H1 (cell line): Measurements from ENCODE around the gene RNU5D-1. TPM values are rescaled to one million over a fixed set of nuclear protein-coding genes. Genes with fewer than 3 reads are reported as not detected.

Experiments used
- CTCF ChIA-PET: fragments of 300-600 bp; sonication (Branson Sonifier 250); formaldehyde crosslinking; loops from one replicate; lab custom pipeline; 2021; ENCODE audit not compliant: partially characterized antibody; lab: Charles Lee
- POLR2A ChIA-PET: fragments of 300-600 bp; sonication (Branson Sonifier 250); formaldehyde crosslinking; loops from one replicate; lab custom pipeline; 2021; ENCODE audit warnings: inconsistent platforms; ENCODE audit not compliant: partially characterized antibody; lab: Charles Lee
- DNase-seq, 2 experiments: peaks; one replicate each; pipeline versions ENCODE4 v3.0.0 to v3.0.0-alpha.2; 2010 to 2022; ENCODE audit warnings: low spot score in 2 of 2, low read depth in 1 of 2, mixed read lengths in 1 of 2
- FAIRE-seq: peaks from 2 replicates; lab custom pipeline; 2011; peaks lifted over from hg19 to GRCh38; lab: Jason Lieb, UNC
- H2AFZ ChIP-seq: 2 replicates; pipeline ENCODE4 v1.8.1; 2012; ENCODE audit warnings: low read length, inconsistent platforms
- H2AK5ac ChIP-seq: 2 replicates; pipeline ENCODE4 v1.6.1; 2013; ENCODE audit warnings: low read depth, low read length
- H2BK120ac ChIP-seq: replicated peaks from 2 replicates; pipeline ENCODE3; 2013; ENCODE audit warnings: low read depth, low read length, inconsistent platforms
- H2BK12ac ChIP-seq: 2 replicates; pipeline ENCODE4 v1.6.1; 2013; ENCODE audit warnings: low read depth, low read length
- H2BK15ac ChIP-seq: 2 replicates; pipeline ENCODE4 v1.6.1; 2013; ENCODE audit warnings: low read length
- H2BK20ac ChIP-seq: 2 replicates; pipeline ENCODE4 v1.6.1; 2013; ENCODE audit warnings: low read length
- H2BK5ac ChIP-seq: 2 replicates; pipeline ENCODE4 v1.6.1; 2013; ENCODE audit warnings: low read depth, low read length
- H3K14ac ChIP-seq: 2 replicates; pipeline ENCODE4 v1.6.1; 2013; ENCODE audit warnings: inconsistent platforms; ENCODE audit not compliant: insufficient read length
- H3K18ac ChIP-seq: 2 replicates; pipeline ENCODE4 v1.6.1; 2013; ENCODE audit warnings: low read length; ENCODE audit errors: extremely low read depth
- H3K23ac ChIP-seq: 2 replicates; pipeline ENCODE4 v1.6.1; 2013; ENCODE audit warnings: inconsistent platforms; ENCODE audit not compliant: insufficient read length
- H3K23me2 ChIP-seq: 2 replicates; pipeline ENCODE4 v1.6.1; 2013; ENCODE audit warnings: low read depth, low read length
- H3K27ac ChIP-seq: 2 replicates; pipeline ENCODE4 v1.6.1; 2011; ENCODE audit warnings: low read depth, low read length, inconsistent platforms
- H3K27me3 ChIP-seq, 4 experiments: replicated peaks in 1 of 4; 1 replicate in 1 of 4; 2 replicates in 3 of 4; pipeline versions ENCODE4 v1.6.1 to v1.8.1; 2011 to 2013; ENCODE audit warnings: low read length in 3 of 4, mild to moderate bottlenecking in 3 of 4, inconsistent platforms in 2 of 4, mixed read lengths in 2 of 4, moderate library complexity in 1 of 4; ENCODE audit not compliant: control insufficient read depth in 3 of 4, insufficient read depth in 3 of 4; ENCODE audit errors: extremely low read depth in 1 of 4
- H3K36me3 ChIP-seq, 4 experiments: 2 replicates each; pipeline versions ENCODE4 v1.6.1 to v1.8.1; 2011 to 2013; ENCODE audit warnings: mild to moderate bottlenecking in 4 of 4, low read length in 3 of 4, moderate library complexity in 2 of 4, control low read depth in 1 of 4, inconsistent platforms in 1 of 4; ENCODE audit not compliant: insufficient read depth in 4 of 4, control insufficient read depth in 2 of 4
- H3K4ac ChIP-seq: replicated peaks from 2 replicates; pipeline ENCODE3; 2013; ENCODE audit warnings: low read length, low read depth, mixed read lengths, inconsistent platforms; ENCODE audit not compliant: insufficient read length
- H3K4me1 ChIP-seq, 4 experiments: replicated peaks in 1 of 4; 1 replicate in 1 of 4; 2 replicates in 3 of 4; pipeline versions ENCODE4 v1.6.1 to v1.8.1; 2011 to 2013; ENCODE audit warnings: low read length in 3 of 4, inconsistent platforms in 2 of 4, mixed read lengths in 1 of 4; ENCODE audit not compliant: insufficient read depth in 4 of 4, control insufficient read depth in 3 of 4
- H3K4me2 ChIP-seq, 2 experiments: 2 replicates each; pipeline versions ENCODE4 v1.6.1 to v1.8.1; 2011 to 2013; ENCODE audit warnings: low read depth in 2 of 2, low read length in 2 of 2, control low read depth in 1 of 2, inconsistent platforms in 1 of 2, mild to moderate bottlenecking in 1 of 2; ENCODE audit not compliant: insufficient read depth in 1 of 2
- H3K4me3 ChIP-seq, 4 experiments: fragments of 200-600, 300-600 bp in 1 of 4; sonication (generic), shearing (Covaris generic), sonication (Bioruptor Twin) in 1 of 4; 2 replicates each; pipeline versions ENCODE4 v1.5.1 to v1.8.1; 2011 to 2016; ENCODE audit warnings: low read length in 4 of 4, low read depth in 3 of 4, control low read depth in 2 of 4, inconsistent platforms in 2 of 4, mild to moderate bottlenecking in 2 of 4, mixed read lengths in 1 of 4, moderate library complexity in 1 of 4; ENCODE audit not compliant: insufficient read depth in 2 of 4; ENCODE audit errors: extremely low read depth in 1 of 4
- H3K56ac ChIP-seq: replicated peaks from 2 replicates; pipeline ENCODE3; 2013; ENCODE audit warnings: low read depth, mild to moderate bottlenecking, mixed read lengths, low read length, inconsistent platforms; ENCODE audit not compliant: insufficient read length
- H3K79me1 ChIP-seq: 2 replicates; pipeline ENCODE4 v1.6.1; 2013; ENCODE audit warnings: low read depth, low read length, control low read depth
- H3K79me2 ChIP-seq, 2 experiments: 2 replicates each; pipeline versions ENCODE4 v1.6.1 to v1.8.1; 2012 to 2013; ENCODE audit warnings: low read length in 2 of 2, mild to moderate bottlenecking in 2 of 2, inconsistent platforms in 1 of 2; ENCODE audit not compliant: insufficient read depth in 2 of 2, control insufficient read depth in 1 of 2
- H3K9ac ChIP-seq, 4 experiments: replicated peaks in 1 of 4; 1 replicate in 1 of 4; 2 replicates in 3 of 4; pipeline versions ENCODE4 v1.6.1 to v1.8.1; 2011 to 2013; ENCODE audit warnings: low read depth in 3 of 4, low read length in 3 of 4, control low read depth in 2 of 4, mild to moderate bottlenecking in 2 of 4, moderate library complexity in 2 of 4, inconsistent platforms in 1 of 4; ENCODE audit errors: extremely low read depth in 1 of 4
- H3K9me3 ChIP-seq, 2 experiments: 2 replicates each; pipeline versions ENCODE4 v1.6.1 to v1.8.1; 2012 to 2013; ENCODE audit warnings: mild to moderate bottlenecking in 2 of 2, moderate library complexity in 2 of 2, control low read depth in 1 of 2, inconsistent platforms in 1 of 2, low read depth in 1 of 2, low read length in 1 of 2, mixed read lengths in 1 of 2; ENCODE audit not compliant: insufficient read depth in 2 of 2
- H4K20me1 ChIP-seq, 2 experiments: replicated peaks in 1 of 2; 2 replicates each; pipeline versions ENCODE3 to v1.8.1; 2011 to 2013; ENCODE audit warnings: inconsistent platforms in 2 of 2, low read length in 2 of 2, mild to moderate bottlenecking in 1 of 2; ENCODE audit not compliant: insufficient read depth in 2 of 2, control insufficient read depth in 1 of 2
- H4K5ac ChIP-seq: 2 replicates; pipeline ENCODE4 v1.6.1; 2013; ENCODE audit warnings: low read length, low read depth, mixed read lengths, inconsistent platforms; ENCODE audit not compliant: insufficient read length
- H4K8ac ChIP-seq: 2 replicates; pipeline ENCODE4 v1.8.0; 2013; ENCODE audit warnings: mild to moderate bottlenecking, moderate library complexity, low read length, inconsistent platforms; ENCODE audit not compliant: insufficient read depth; ENCODE audit errors: extremely low read depth
- H4K91ac ChIP-seq: replicated peaks from 2 replicates; pipeline ENCODE3; 2013; ENCODE audit warnings: low read length, mixed read lengths, inconsistent platforms; ENCODE audit not compliant: insufficient read length
- CTBP2 ChIP-seq: IDR thresholded peaks from 2 replicates; pipeline ENCODE4 v1.7.0; 2011; ENCODE audit warnings: borderline replicate concordance, mild to moderate bottlenecking, moderate library complexity, mixed read lengths, low read length; ENCODE audit not compliant: insufficient read depth, insufficient read length
- CTCF ChIP-seq, 3 experiments: IDR thresholded peaks; 1 replicate in 2 of 3; 2 replicates in 1 of 3; pipeline versions ENCODE4 v1.5.1 to v1.6.1; 2011; ENCODE audit warnings: low read length in 3 of 3, mild to moderate bottlenecking in 3 of 3, inconsistent platforms in 2 of 3, low read depth in 1 of 3, moderate library complexity in 1 of 3; ENCODE audit not compliant: insufficient read depth in 1 of 3; ENCODE audit errors: control extremely low read depth in 1 of 3
- EZH2 ChIP-seq: fragments of 200-600 bp; sonication (generic); IDR thresholded peaks from 2 replicates; pipeline ENCODE4 v1.7.1; 2012; ENCODE audit warnings: low read depth, mild to moderate bottlenecking, moderate library complexity, low read length, inconsistent platforms; ENCODE audit not compliant: severe bottlenecking
- FOSL1 ChIP-seq: IDR thresholded peaks from 2 replicates; pipeline ENCODE4 v1.6.1; 2011; ENCODE audit warnings: mild to moderate bottlenecking, low read depth, low read length, moderate library complexity; ENCODE audit not compliant: insufficient read depth
- GABPA ChIP-seq: IDR thresholded peaks from 2 replicates; pipeline ENCODE4 v1.6.1; 2011; ENCODE audit warnings: mild to moderate bottlenecking, low read length, moderate library complexity, borderline replicate concordance; ENCODE audit not compliant: insufficient read depth
- KDM4A ChIP-seq: IDR thresholded peaks from one replicate; pipeline ENCODE4 v1.7.1; 2012; ENCODE audit warnings: low read depth, mild to moderate bottlenecking, moderate library complexity, low read length, inconsistent platforms; ENCODE audit not compliant: severe bottlenecking
- TBP ChIP-seq: IDR thresholded peaks from 2 replicates; pipeline ENCODE4 v1.6.1; 2011; ENCODE audit warnings: low read depth, low read length, improper control_type of control experiment
- TCF12 ChIP-seq: IDR thresholded peaks from 2 replicates; pipeline ENCODE4 v1.6.1; 2011; ENCODE audit warnings: low read depth, mild to moderate bottlenecking, low read length
- USF2 ChIP-seq: IDR thresholded peaks from 2 replicates; pipeline ENCODE4 v1.6.1; 2011; ENCODE audit warnings: low read length, improper control_type of control experiment
- WGBS, 2 experiments: shearing (Covaris generic) in 1 of 2; methylation state at CpG; one replicate each; pipeline versions ENCODE4 v1.1.6 to v1.1.7; 2013 to 2015; ENCODE audit warnings: low lambda C conversion rate in 2 of 2, mixed read lengths in 2 of 2, inconsistent platforms in 1 of 2, low coverage in 1 of 2, missing lambda C conversion rate in 1 of 2; ENCODE audit not compliant: insufficient replicate concordance in 2 of 2, insufficient coverage in 1 of 2, insufficient read length in 1 of 2; ENCODE audit errors: extremely low coverage in 1 of 2, missing lambda C conversion rate in 1 of 2; 5-methylcytosine and 5-hydroxymethylcytosine counted together
- polyA plus RNA-seq, 7 experiments: library from polyadenylated mRNA; depleted of rRNA in 3 of 7; stranded (reverse) in 5 of 7; unstranded in 2 of 7; fragments of >200 nt in 5 of 7; fragments of 200-250 nt in 2 of 7; gene quantifications; 1 replicate in 5 of 7; 2 replicates in 1 of 7; 4 replicates in 1 of 7; pipeline versions ENCODE4 v1.2.1 to v1.2.3, GENCODE V29; 2011 to 2013; ENCODE audit warnings: missing spikeins in 2 of 7, mixed read lengths in 2 of 7
- total RNA-seq: library from RNA; stranded (reverse); fragmentation: NEBNext Ultra II Directional; extraction: Animal tissue kit (Norgen Biotek cat#: 25700); gene quantifications from 2 replicates; pipeline ENCODE4 v1.2.1, GENCODE V29; 2021

RNU5D-1 gene
- total and polyA plus RNA-seq, 2 of the 8 experiments (the other 6 are each of a cell fraction or from before 2014, with no cell fraction given), result under 0.01 TPM; not detected in 1

- Histone ChIP-seq H3K27me3 (no peaks in the 10 kb centered on the region), H3K9me3 (peaks cover 0 to 7% of the 10 kb centered on the region in 2 experiments; a peak in 1 of 4 replicates), H3K23ac (no peak overlapping the region), H4K91ac (no peak overlapping the region)
- TF ChIP-seq TCF12, result no peak
- no peak for TF ChIP-seq FOSL1
- TF ChIP-seq TBP, result no peak
- TF ChIP-seq CTCF (IDR thresholded peaks at IDR 0.05; ENCODE audit: control extremely low read depth in 1 of 3, insufficient read depth in 1 of 3, low read depth in 1 of 3, low read length in 3 of 3), result no peak
- TF ChIP-seq USF2, result no peak
- TF ChIP-seq GABPA, result no peak
- no peak for TF ChIP-seq EZH2
- TF ChIP-seq CTBP2, result no peak
- TF ChIP-seq KDM4A, result no peak
- TF ChIP-seq, all 59 proteins: peak for 0
- no peak for DNase-seq
- Histone ChIP-seq H2BK20ac (no peak overlapping the region), H3K9ac (no peak overlapping the region), H3K14ac (no peak overlapping the region), H2AFZ (no peak overlapping the region), H3K79me1 (peaks cover 3% of the 10 kb centered on the region), H2BK12ac (no peak overlapping the region), H4K5ac (no peak overlapping the region), H3K27ac (no peak overlapping the region), H3K4me2 (no peak overlapping the region), H3K56ac (no peak overlapping the region), H3K4me3 (no peak overlapping the region), H3K18ac (no peak overlapping the region), H2AK5ac (no peak overlapping the region), H3K23me2 (peaks cover 3% of the 10 kb centered on the region; the same call in 1 of the 2 replicates), H3K4me1 (peaks cover 0 to 3% (median 2%) of the 10 kb centered on the region in 4 experiments; a peak in 3 of 7 replicates), H2BK5ac (no peak overlapping the region), H3K4ac (no peak overlapping the region), H3K79me2 (peaks cover 2 to 13% of the 10 kb centered on the region in 2 experiments; a peak in 3 of 4 replicates), H3K36me3 (0 out of 8 replicates have a peak, but pooled peaks cover 0 to 3% (median 0%) of the 10 kb centered on the region in 4 experiments), H4K20me1 (no peaks in the 10 kb centered on the region), H2BK15ac (no peak overlapping the region), H2BK120ac (no peak overlapping the region), H4K8ac (no peak overlapping the region)
- WGBS, 2 experiments, result 100% methylated on average over 1 of the region's 1 CpG; no CpG with 5 or more reads in 1 of the 2 experiments
- no peak for FAIRE-seq
- CTCF ChIA-PET, result interaction anchor here (1.6 to 10.5 kb wide), 4 partner anchors 12 to 77 kb away, joined by 3 to 107 read pairs (median 10); no protein-coding TSS in a partner anchor
- POLR2A ChIA-PET, result interaction anchor here (1.0 to 22.5 kb wide), 6 partner anchors 9 to 83 kb away, joined by 3 to 428 read pairs (median 4); partner anchors contain the start of genes BEST4, DYNLT4 and RPS8
These were observed 5.0 kb upstream of the RNU5D-1 start for GRCh38 chr1:44735992-44736391.
